DMS114 treated with DMSO at 0.1 percent for 48 hours (cell line): Measurements from ENCODE around the gene SKAP1.

ENCODE experiments used
- DNase-seq: peaks from one replicate; lab custom pipeline; 2025; ENCODE audit not compliant: unreplicated experiment; lab: John Stamatoyannopoulos, UW

SKAP1 gene

GRCh38 chr17:48153691-48154358 is 276.2 kb downstream of the SKAP1 start:
- peak; percentile 41 for DNase-seq

DNA sequence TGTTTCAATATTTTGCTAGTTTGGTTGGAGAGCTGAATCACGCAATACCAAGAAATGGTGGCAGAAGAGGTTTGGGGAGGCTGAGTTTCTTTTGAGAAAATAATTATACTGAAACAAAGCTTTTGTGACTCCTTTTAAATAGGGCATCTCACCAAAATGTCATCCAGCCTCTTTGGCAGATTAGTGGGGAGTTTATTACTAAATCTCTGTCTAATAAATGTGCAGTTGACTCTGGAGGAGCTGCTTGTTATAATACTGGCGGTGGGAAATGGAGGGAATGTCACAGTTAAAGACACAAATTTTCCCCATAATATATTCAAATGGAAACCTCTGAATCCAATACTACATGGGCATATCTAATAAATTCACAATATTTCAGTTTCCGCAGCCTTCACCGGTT is 277.7 kb downstream of the SKAP1 start:
- DNase-seq = no peak

GRCh38 chr17:48151220-48151619 is 278.8 kb downstream of the SKAP1 start:
- DNase-seq = no peak

GRCh38 chr17:48150597-48151001 is 279.4 kb downstream of the SKAP1 start:
- no peak for DNase-seq

GRCh38 chr17:48149787-48150463 is 280.1 kb downstream of the SKAP1 start:
- no peak for DNase-seq

GRCh38 chr17:48148854-48149786 is 280.9 kb downstream of the SKAP1 start:
- DNase-seq = no peak

DNA sequence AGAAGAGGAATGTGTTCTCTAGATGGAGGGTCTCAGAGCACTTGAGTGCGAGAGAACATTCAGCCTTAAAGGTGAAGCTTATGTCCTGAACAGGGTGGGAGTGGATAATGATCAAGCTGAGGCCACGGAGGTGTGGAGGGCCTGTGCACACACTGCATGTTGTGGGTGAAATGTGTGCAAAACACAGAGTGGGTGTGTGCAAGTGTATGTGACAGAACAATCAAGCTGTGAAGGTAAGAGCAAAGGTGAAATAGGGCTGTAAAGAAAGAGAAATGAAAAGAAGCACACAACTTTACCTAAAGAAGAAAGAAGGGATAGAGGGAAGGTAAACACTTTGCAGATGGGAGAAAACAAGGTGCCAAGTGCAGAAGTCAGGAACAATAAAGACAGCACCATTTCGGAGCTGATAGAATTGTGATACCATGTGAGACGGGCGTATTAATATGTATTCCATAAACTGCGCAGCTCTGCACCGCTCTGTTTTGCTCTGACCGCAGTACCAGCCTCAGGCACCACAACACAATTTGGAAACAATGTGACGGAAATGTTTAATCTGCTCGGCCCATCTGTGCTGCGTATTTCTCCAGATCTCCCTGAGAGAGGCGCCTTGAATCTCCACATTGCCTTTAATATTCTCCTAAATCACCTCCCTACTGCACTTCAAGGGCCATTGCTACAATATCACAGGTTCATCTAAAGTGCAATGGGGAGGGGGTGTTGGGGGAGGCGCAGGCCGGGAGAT is 281.8 kb downstream of the SKAP1 start:
- DNase-seq = no peak

GRCh38 chr17:48144976-48145798 is 284.8 kb downstream of the SKAP1 start:
- no peak for DNase-seq

DNA sequence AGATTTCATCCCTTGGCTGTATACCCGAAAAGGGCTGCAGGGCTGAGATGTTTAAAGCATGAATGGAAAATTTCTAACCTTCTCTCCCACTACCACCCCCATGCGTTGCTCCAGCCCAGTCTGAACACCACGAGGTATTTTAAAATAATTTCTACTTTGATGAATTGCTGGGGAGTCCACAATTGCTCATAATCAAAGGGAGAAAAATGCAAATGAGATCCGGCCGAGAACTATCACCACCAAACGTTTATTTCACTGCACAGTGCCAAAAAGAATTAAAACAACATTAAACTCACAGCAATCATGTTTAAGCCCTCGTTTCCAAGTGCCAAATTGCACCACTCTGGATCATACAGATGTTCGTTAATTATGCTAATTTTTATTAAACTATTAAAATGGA is 285.8 kb downstream of the SKAP1 start:
- DNase-seq = no peak

DNA sequence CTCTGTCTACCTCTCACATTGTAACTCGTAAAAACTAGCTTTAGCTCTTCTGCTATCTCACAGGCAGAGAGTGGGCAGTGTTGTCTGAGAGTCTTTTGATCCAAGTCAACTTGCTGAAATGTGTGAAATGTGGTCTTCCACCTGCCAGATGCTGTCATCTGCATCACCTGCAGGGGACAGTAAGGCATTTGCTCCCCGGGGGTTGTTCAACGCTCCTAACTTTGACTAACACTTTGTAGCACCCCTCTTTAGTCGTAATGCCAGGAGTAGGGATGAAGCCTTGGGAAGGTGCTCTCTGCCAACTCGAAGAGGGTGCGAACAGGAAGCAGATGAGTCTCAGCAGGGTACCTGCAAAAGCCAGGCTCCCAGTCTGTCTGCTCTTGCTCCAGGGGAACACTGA is 286.4 kb downstream of the SKAP1 start:
- DNase-seq = no peak

GRCh38 chr17:48139944-48140343 is 290.1 kb downstream of the SKAP1 start:
- DNase-seq = no peak

DNA sequence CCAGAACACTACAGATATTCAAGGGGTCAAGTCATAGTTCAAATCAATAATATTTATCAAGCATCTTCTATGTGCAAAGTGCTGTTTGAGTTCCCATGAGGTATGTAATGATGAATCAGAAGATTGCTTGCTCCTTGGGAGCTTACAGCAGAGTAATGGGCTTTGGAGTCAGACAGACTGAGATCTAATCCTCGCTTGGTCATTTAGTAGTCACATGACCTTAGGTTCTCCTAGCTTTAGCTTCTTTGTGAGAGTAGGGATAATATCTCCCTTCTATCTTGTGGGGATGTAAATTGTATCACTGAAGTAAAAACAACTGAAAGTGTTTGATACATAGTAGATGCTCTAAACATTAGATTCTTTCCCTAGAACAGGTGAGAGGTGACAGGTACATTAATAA is 292.4 kb downstream of the SKAP1 start:
- no peak for DNase-seq

DNA sequence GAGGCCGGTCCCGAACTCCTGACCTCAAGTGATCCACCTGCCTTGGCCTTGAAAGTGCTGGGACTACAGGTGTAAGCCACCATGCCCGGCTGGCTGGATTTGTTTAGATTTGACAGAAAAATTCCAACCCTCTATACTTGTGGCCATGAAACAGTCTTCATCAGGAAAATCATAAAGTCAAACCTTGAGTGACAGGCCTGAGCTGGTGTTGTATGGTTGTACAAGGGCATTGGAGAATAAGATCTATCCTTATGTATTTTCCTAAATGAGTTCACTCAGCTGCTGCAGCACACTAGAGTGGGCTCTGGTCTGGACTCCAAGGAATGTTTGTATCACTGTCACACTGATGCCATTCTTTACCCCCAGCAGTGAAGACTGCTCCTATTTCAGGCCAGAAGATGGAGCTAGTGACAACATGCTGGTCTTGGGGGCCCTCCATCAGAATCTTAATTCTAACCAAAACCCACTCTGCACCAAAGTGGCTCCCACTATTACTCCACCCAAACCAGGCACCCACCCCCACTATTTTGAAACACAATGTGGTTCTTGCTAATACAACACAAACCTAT is 295.0 kb downstream of the SKAP1 start:
- no peak for DNase-seq

DNA sequence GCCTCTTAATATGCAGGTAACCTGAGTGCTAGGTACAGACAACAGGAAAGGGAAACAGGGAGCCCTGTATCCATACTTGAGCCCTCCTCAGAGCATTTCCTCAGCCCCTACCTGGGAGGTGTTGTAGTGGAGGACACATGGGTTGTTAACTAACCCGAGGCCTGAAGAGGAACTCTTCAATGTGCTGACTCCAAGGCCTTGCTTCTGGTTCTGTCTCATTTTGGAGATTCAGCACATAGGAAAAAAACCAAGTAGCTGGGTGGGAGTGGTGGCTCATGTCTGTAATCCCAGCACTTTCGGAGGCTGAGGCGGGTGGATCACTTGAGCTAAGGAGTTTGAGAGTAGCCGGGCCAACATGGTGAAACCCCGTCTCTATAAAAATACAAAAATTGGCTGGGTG is 297.6 kb downstream of the SKAP1 start:
- no peak for DNase-seq

DNA sequence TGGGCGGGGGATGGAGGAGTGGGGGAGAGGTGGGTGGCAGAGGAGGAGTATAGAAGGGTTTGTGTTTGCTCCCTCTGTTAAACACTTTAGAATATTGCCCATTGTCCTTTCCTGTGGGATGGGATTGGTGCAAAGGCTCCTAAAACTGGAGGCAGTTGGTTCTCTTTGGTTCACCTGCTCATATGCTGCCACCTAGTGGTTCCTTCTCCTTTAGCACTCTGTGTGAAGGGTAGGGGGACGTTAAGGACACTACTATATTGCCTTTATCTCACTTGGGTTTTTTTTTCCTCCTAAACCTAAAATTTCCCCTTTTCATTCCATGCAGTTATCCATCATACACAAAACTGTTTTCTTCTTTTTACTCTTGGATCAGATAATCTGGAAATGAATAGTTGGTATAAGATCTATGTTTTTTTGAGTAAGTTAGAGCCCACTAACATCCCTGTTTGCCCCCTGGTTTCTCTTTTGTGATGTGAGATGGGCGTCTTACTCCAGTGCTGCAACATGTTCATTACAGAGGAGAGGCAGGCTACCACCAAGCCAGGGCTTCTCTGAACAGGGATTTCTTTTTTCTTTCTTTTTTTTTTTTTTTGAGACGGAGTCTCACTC is 298.7 kb downstream of the SKAP1 start:
- peak; percentile 54 for DNase-seq

- DNase-seq = no peak
Measured at GRCh38 chr17:48129981-48130380, 300.0 kb downstream of the SKAP1 start.

DNA sequence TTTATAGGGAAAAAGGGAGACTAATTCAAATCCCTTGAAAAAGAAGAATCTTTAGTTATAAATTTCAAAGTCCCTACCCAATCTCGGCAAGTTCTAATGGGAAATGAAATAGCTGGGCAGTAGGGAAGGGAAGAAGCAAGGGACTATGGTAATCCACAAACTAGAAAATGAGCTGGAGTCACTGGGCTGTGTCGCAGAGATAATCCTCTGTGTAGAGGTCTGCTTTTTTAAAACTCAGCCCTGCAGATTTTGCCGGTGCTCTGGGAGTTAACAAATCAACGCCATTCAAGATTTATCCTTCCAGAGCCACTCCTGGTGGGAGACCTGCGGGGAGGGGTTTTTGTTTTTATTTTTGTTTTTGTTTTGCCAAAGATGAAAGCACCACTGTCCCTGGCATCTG is 301.6 kb downstream of the SKAP1 start:
- no peak for DNase-seq

GRCh38 chr17:48127371-48128051 is 302.5 kb downstream of the SKAP1 start:
- no peak for DNase-seq

- no peak for DNase-seq
Measured at GRCh38 chr17:48126532-48126850, 303.5 kb downstream of the SKAP1 start.
